ENCODE measurements around the gene COLEC11.

The COLEC11 gene

GRCh38 chr2:3675687-3676086 lies 80.8 kb downstream of the COLEC11 start:
- no peak for DNase-seq (ENCODE audit: low read depth)

- DNase-seq (ENCODE audit: low read depth) = no peak
Observed at GRCh38 chr2:3677436-3677835, 82.5 kb downstream of the COLEC11 start.

GRCh38 chr2:3678212-3678611 lies 83.3 kb downstream of the COLEC11 start:
- DNase-seq (ENCODE audit: low read depth) = no peak

GRCh38 chr2:3679180-3679579 lies 84.3 kb downstream of the COLEC11 start:
- no peak for DNase-seq (ENCODE audit: low read depth)

GRCh38 chr2:3679616-3680393 lies 84.9 kb downstream of the COLEC11 start:
- no peak for DNase-seq (ENCODE audit: low read depth)

- no peak for DNase-seq (ENCODE audit: low read depth)
Observed at GRCh38 chr2:3680548-3681345, 85.8 kb downstream of the COLEC11 start.

- DNase-seq (ENCODE audit: low read depth) = no peak
Observed at GRCh38 chr2:3681625-3682024, 86.7 kb downstream of the COLEC11 start.

- no peak for DNase-seq (ENCODE audit: low read depth)
Observed at GRCh38 chr2:3682811-3683210, 87.9 kb downstream of the COLEC11 start.

- DNase-seq (ENCODE audit: low read depth) = no peak
Observed at GRCh38 chr2:3683748-3684454, 89.0 kb downstream of the COLEC11 start.

- DNase-seq (ENCODE audit: low read depth) = no peak
Observed at GRCh38 chr2:3689998-3690748, 95.3 kb downstream of the COLEC11 start.

- no peak for DNase-seq (ENCODE audit: low read depth)
Observed at GRCh38 chr2:3692375-3692774, 97.5 kb downstream of the COLEC11 start.
